Activated T-helper 1 cell treated with anti-CD3 and anti-CD28 coated beads, Interleukin-12 subunit alpha, Interleukin-12 subunit beta, Interleukin-2, Interleukin-4 antibody, amounts not matched to agents 30 ng/mL and 10 ng/mL and 1 ng/mL, durations not matched to agents 14 hours and 24 hours and 36 hours (primary cell): ENCODE data around the gene RPS19BP1. TPM values are rescaled to one million over a fixed set of nuclear protein-coding genes. Genes with fewer than 3 reads are reported as not detected.

ENCODE experiments used
- DNase-seq: peaks from one replicate; pipeline ENCODE4 v3.0.0; 2021; ENCODE audit warnings: low spot score
- H3K27ac Mint-ChIP-seq: one replicate; pipeline ENCODE4 v1.8.0; 2021; ENCODE audit warnings: mild to moderate bottlenecking, mixed read lengths
- H3K27me3 Mint-ChIP-seq: one replicate; pipeline ENCODE4 v1.8.0; 2022; ENCODE audit warnings: mild to moderate bottlenecking, moderate library complexity, mixed read lengths; ENCODE audit not compliant: insufficient read depth
- H3K36me3 Mint-ChIP-seq: one replicate; pipeline ENCODE4 v1.8.0; 2021; ENCODE audit warnings: low read depth, mixed read lengths
- H3K4me1 Mint-ChIP-seq: one replicate; pipeline ENCODE4 v1.8.0; 2021; ENCODE audit warnings: low read depth, mixed read lengths
- H3K4me3 Mint-ChIP-seq: one replicate; pipeline ENCODE4 v1.8.0; 2021; ENCODE audit warnings: mild to moderate bottlenecking, moderate library complexity, mixed read lengths
- H3K9me3 Mint-ChIP-seq: one replicate; pipeline ENCODE4 v1.8.0; 2021; ENCODE audit warnings: mixed read lengths
- intact Hi-C: fragments of 100-400 bp; cut with micrococcal nuclease; formaldehyde crosslinking; loops from one replicate; pipeline ENCODE4 v1.15.1; 2024
- total RNA-seq: library from RNA; stranded (reverse); gene quantifications from 2 replicates; pipeline ENCODE4 v1.2.3, GENCODE V29; 2022

The RPS19BP1 gene
- total RNA-seq, 1 donor from 2014 or later: 101 TPM

DNA sequence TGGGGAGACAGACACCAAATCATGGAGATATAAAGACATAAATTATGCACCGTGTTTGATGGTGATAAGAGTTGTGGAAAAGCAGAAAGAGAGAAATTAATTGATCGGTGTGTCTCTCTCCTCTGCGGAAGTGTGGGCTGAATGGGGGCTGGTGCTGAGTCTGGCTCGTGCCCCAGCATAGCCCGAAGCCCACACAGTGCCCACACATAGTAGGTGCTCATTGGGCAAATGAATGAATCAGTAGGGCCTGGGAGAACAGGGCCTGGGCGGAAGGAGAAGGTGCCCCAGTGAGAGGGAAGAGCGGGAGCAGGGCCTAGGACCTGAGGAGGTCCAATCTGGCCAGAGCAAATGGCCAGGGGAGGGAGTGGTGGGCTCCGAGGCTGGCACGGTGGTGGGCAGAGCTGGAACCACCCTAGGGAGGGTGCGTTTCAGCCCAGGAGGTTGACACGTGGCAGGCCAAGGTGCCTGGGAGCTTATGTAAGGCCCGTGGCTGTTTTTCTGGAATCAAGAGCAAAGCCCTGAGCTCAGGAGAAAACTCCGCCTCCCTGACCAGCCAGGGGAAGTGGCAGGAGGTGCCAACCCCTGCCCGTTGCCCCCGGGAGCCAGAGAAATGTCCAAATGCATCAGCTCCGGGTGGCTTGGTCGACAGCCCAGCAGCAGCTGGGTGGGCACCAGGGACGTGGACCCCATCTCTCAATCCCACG is 35.9 kb upstream of the RPS19BP1 start:
- no peak overlapping the region for H3K4me3 Mint-ChIP-seq
- no peak overlapping the region for H3K27ac Mint-ChIP-seq
- peaks cover 13% of the 10 kb centered on the region for H3K4me1 Mint-ChIP-seq
- intact Hi-C loops: no loop called here
- H3K27me3 Mint-ChIP-seq: no peaks in the 10 kb centered on the region
- H3K36me3 Mint-ChIP-seq: no peaks in the 10 kb centered on the region
- no peak for DNase-seq
- peaks cover 8% of the 10 kb centered on the region for H3K9me3 Mint-ChIP-seq

- peaks cover 13% of the 10 kb centered on the region for H3K4me1 Mint-ChIP-seq
- no peaks in the 10 kb centered on the region for H3K36me3 Mint-ChIP-seq
- no peak overlapping the region for H3K4me3 Mint-ChIP-seq
- peak; percentile 31 for DNase-seq
- intact Hi-C loops: no loop called here
- no peaks in the 10 kb centered on the region for H3K27me3 Mint-ChIP-seq
- H3K9me3 Mint-ChIP-seq: peaks cover 8% of the 10 kb centered on the region
- H3K27ac Mint-ChIP-seq: no peak overlapping the region
These were observed 34.8 kb upstream of the RPS19BP1 start for GRCh38 chr22:39567135-39567946.

DNA sequence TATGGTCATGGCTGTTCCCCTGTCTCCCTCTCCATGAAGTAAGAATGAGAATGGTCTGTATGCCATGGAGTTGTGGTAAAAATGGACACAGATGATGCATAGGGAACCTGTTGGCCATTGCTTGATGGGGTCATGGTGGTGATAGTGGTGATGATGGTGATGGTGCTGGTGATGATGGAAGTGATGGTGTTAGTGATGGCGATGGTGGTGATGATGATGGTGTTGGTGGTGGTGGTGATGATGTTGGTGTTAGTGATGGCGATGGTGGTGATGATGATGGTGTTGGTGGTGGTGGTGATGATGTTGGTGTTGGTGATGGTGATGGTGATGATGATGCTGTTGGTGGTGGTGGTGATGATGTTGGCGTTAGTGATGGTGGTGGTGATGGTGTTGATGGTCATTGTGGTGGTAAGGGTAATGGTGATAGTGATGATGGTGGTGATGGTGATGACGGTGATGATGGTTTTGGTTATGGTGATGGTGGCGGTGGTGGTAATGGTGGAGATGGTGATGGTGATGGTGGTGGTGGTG is 32.9 kb upstream of the RPS19BP1 start:
- intact Hi-C loops: no loop called here
- H3K4me1 Mint-ChIP-seq: peaks cover 13% of the 10 kb centered on the region
- DNase-seq: no peak
- H3K36me3 Mint-ChIP-seq: no peaks in the 10 kb centered on the region
- peaks cover 7% of the 10 kb centered on the region for H3K27me3 Mint-ChIP-seq
- no peak overlapping the region for H3K4me3 Mint-ChIP-seq
- peak overlapping the region; percentile 58 for H3K27ac Mint-ChIP-seq
- H3K9me3 Mint-ChIP-seq: peaks cover 8% of the 10 kb centered on the region

DNA sequence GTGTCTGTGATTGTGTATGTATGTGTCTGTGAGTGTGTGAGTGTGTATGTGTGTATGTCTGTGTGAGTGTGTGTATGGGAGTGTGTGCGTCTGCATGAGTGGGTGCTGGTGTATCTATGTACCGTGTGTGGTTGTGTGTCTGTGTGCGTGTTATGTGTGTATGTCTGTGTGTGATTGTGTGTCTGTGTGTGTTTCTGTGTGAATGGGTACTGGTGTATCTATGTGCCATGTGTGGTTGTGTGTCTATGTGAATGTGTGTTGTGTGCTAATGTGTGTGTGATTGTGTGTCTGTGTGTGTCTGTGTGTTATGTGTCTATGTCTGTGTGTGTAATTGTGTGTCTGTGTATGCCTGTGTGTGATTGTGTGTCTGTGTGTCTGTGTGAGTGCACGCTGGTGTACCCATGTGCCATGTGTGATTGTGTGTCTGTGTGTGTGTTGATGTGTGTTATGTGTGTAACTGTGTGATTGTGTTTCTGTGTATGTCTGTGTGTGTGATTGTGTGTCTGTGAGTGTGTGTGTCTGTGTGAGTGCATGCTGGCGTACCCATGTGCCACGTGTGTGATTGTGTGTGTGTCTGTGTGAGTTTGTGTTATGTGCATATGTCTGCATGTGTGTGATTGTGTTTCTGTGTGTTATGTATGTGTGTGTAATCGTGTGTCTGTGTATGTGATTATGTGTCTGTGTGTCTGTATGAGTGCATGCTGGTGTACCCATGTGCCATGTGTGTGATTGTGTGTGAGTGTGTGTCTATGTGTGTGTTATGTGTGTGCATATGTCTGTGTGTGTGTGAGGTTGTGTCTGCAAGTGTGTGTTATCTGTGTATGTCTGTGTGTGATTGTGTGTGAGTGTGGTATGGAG is 31.3 kb upstream of the RPS19BP1 start:
- Mint-ChIP-seq H3K36me3 (no peaks in the 10 kb centered on the region), H3K4me3 (no peak overlapping the region), H3K27me3 (peaks cover 10% of the 10 kb centered on the region), H3K27ac (no peak overlapping the region), H3K4me1 (peaks cover 13% of the 10 kb centered on the region), H3K9me3 (peaks cover 8% of the 10 kb centered on the region)
- intact Hi-C loops: no loop called here
- DNase-seq: no peak

DNA sequence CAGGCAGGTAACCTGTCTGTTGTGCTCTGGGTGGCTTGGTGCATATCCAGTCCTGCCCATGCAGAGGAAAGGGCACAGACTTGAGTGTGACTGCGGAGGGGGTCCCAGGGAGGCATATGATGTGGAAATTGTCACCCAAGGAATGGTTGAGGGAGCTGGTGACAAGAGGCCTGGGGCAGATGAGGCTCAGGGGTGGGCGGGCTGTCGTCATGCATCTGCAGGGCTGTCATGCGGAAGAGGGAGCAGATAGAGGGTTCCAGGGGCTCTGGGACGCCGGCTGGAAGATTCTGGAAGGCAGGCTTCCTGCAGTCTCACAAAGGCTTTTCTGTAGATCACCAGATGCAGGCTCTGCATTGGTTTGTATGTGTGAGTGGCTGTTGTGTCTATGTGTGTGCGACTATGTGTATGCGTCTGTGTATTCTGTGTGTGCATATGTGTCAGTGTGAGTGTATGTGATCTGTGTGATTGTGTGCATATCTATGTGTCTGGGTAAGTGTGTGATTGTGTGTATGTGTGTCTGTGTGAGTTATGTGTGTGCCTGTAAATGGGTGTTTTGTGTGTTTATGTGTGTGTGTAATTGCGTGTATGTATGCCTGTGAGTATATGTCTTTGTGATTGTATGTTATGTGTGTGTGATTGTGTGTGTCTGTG is 30.4 kb upstream of the RPS19BP1 start:
- Mint-ChIP-seq H3K4me3 (no peak overlapping the region), H3K9me3 (peaks cover 8% of the 10 kb centered on the region), H3K4me1 (peaks cover 11% of the 10 kb centered on the region), H3K27me3 (peaks cover 14% of the 10 kb centered on the region), H3K36me3 (no peaks in the 10 kb centered on the region), H3K27ac (no peak overlapping the region)
- intact Hi-C loops: no loop called here
- no peak for DNase-seq

- peaks cover 31% of the 10 kb centered on the region for H3K27me3 Mint-ChIP-seq
- H3K36me3 Mint-ChIP-seq: no peaks in the 10 kb centered on the region
- no peak for DNase-seq
- H3K9me3 Mint-ChIP-seq: no peaks in the 10 kb centered on the region
- H3K27ac Mint-ChIP-seq: no peak overlapping the region
- H3K4me3 Mint-ChIP-seq: no peak overlapping the region
- intact Hi-C loops: no loop called here
- H3K4me1 Mint-ChIP-seq: no peaks in the 10 kb centered on the region
These were observed 27.6 kb upstream of the RPS19BP1 start for GRCh38 chr22:39560127-39560526.

DNA sequence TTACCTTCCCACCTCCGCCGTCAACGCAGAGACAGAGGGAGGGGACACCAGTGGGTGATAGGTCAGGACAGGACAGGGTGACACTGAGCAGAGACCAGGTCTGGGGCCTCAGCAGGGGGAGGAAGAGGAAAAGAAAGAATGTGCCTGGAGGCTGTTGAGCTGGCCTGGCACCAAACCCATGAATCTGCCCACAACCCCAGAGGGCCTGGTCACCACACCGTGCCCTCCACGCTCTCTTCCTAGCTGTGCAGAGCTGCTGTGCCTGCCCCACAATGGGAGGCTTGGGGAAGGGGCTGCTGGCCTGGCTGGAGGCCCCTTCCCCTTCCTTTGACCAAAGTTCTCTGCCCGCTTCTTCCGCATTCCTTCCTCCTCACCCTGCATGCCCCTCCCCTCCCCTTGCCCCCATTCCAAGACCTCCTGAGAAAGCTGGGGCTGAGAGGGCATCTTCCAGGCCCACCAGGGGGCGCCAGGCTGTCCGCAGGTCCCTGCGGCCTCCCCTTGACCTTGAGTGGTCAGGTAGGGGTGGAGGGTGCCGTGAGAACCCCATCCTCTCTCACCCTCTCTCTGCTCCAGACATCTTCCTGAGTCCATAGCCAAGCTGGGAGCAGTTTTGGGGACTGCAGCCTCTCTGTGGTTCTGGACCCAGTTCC is 27.0 kb upstream of the RPS19BP1 start:
- no peaks in the 10 kb centered on the region for H3K9me3 Mint-ChIP-seq
- intact Hi-C loops: loop anchor here (5.0 kb wide), 1 partner anchor 43 kb away; no protein-coding TSS in a partner anchor
- no peak overlapping the region for H3K4me3 Mint-ChIP-seq
- no peak for DNase-seq
- no peak overlapping the region for H3K27ac Mint-ChIP-seq
- no peaks in the 10 kb centered on the region for H3K36me3 Mint-ChIP-seq
- peaks cover 31% of the 10 kb centered on the region for H3K27me3 Mint-ChIP-seq
- H3K4me1 Mint-ChIP-seq: no peaks in the 10 kb centered on the region

- peaks cover 36% of the 10 kb centered on the region for H3K27me3 Mint-ChIP-seq
- no peak for DNase-seq
These were observed 26.4 kb upstream of the RPS19BP1 start for GRCh38 chr22:39558950-39559349.

GRCh38 chr22:39558254-39558727 is 25.7 kb upstream of the RPS19BP1 start:
- Mint-ChIP-seq H3K36me3 (no peaks in the 10 kb centered on the region), H3K27me3 (peaks cover 36% of the 10 kb centered on the region), H3K9me3 (no peaks in the 10 kb centered on the region), H3K27ac (no peak overlapping the region), H3K4me1 (no peaks in the 10 kb centered on the region), H3K4me3 (peak overlapping the region; percentile 42)
- no peak for DNase-seq
- intact Hi-C loops: loop anchor here (5.0 kb wide), 1 partner anchor 44 kb away; no protein-coding TSS in a partner anchor

More at GRCh38 chr22:39558950-39559349, 26.4 kb upstream of the RPS19BP1 start:
- no peaks in the 10 kb centered on the region for H3K4me1 Mint-ChIP-seq
- H3K27ac Mint-ChIP-seq: no peak overlapping the region
- H3K36me3 Mint-ChIP-seq: no peaks in the 10 kb centered on the region
- no peaks in the 10 kb centered on the region for H3K9me3 Mint-ChIP-seq
- intact Hi-C loops: loop anchor here (5.0 kb wide), 1 partner anchor 43 kb away; no protein-coding TSS in a partner anchor
- H3K4me3 Mint-ChIP-seq: no peak overlapping the region

DNA sequence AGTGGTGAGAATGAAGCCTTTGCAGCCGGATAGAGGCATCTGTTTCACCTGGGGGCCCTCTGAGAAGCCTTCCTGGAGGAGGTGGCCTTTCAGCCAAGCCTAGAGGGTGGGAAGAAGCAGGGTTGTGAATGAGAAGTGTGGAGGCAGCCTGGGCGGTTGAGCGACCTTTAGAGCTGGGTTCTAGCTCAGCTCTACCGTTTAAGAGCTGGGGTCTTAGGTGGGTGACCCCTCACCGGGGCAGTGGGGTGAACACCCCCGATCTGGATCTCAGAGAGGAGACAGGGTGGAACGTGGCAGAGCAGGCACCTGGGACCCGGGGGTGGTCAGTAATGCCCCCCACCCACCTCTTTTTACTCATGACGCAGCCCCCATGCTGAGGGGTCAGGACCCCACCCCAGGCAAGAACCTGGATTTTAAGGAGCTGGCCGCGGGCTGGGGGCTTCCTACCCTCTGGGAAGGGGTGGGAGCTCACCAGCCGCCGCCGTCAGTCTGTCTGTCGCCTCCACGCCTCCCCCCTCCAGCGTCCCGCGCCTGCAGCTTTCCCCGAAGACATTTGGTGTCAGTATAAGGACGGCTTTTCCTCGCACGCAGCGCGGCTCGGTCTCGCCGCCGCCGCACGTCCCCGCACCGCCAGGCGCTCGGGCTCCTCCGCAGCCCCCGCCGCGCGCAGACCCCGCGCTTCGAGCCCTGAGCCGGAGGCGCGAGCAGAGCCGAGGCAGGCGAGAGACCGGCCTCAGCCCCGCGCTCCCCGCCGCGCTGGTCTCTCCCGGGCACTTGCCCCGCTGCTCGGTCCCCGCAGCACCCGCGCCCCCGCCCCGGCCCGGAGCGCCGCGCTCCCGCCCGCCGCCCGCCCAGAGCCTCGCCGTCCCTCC is 24.7 kb upstream of the RPS19BP1 start:
- intact Hi-C loops: loop anchor here (5.0 kb wide), 1 partner anchor 45 kb away; no protein-coding TSS in a partner anchor
- H3K27ac Mint-ChIP-seq: no peak overlapping the region
- DNase-seq: no peak
- H3K4me3 Mint-ChIP-seq: peak overlapping the region; percentile 8
- no peaks in the 10 kb centered on the region for H3K9me3 Mint-ChIP-seq
- H3K36me3 Mint-ChIP-seq: no peaks in the 10 kb centered on the region
- H3K27me3 Mint-ChIP-seq: peaks cover 37% of the 10 kb centered on the region
- no peaks in the 10 kb centered on the region for H3K4me1 Mint-ChIP-seq

DNA sequence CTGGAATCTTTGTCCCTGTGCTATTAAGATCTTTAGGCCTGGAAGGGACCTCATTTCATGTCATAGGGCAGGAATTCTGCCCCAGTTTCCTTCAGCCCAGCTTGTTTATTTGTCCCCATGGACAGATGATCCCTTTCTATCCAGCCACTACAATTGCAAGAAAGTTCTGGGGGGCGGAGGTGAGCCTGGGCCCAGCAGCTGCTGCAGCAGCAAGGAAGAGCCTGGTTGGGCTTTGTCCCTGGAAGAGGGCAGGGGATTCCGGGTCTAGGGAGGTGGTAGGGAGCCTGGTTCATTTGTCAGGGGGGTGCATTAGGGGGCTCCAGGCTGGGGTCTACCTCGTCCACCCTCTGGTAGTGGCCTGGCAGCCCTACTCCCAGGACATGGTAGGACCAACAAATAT is 21.6 kb upstream of the RPS19BP1 start:
- no peak overlapping the region for H3K4me3 Mint-ChIP-seq
- intact Hi-C loops: no loop called here
- no peak overlapping the region for H3K27ac Mint-ChIP-seq
- peaks cover 33% of the 10 kb centered on the region for H3K27me3 Mint-ChIP-seq
- no peaks in the 10 kb centered on the region for H3K9me3 Mint-ChIP-seq
- DNase-seq: no peak
- no peaks in the 10 kb centered on the region for H3K36me3 Mint-ChIP-seq
- no peaks in the 10 kb centered on the region for H3K4me1 Mint-ChIP-seq
